SJSA1 (cell line): Measurements from ENCODE around the gene MAD1L1. TPM values are rescaled to one million over a fixed set of nuclear protein-coding genes. Genes with fewer than 3 reads are reported as not detected.

Experiments used
- DNase-seq, 2 experiments: peaks; one replicate each; pipeline ENCODE4 v3.0.0-alpha.2; 2015 to 2020; ENCODE audit warnings: low spot score in 2 of 2, low read depth in 1 of 2
- H3K27ac ChIP-seq: fragments of 250-450 bp; sonication (Bioruptor Pico); 2 replicates; pipeline ENCODE4 v1.5.1; 2020; ENCODE audit warnings: mild to moderate bottlenecking, moderate library complexity
- H3K27me3 ChIP-seq: fragments of 250-450 bp; sonication (Bioruptor Pico); replicated peaks from 2 replicates; pipeline ENCODE4 v1.5.1; 2020; ENCODE audit warnings: mild to moderate bottlenecking, moderate library complexity
- H3K36me3 ChIP-seq: fragments of 250-450 bp; sonication (Bioruptor Pico); 2 replicates; pipeline ENCODE4 v1.5.1; 2020; ENCODE audit warnings: mild to moderate bottlenecking
- H3K4me1 ChIP-seq: fragments of 250-450 bp; sonication (Bioruptor Pico); replicated peaks from 2 replicates; pipeline ENCODE4 v1.6.1; 2021; ENCODE audit warnings: mild to moderate bottlenecking
- H3K4me3 ChIP-seq: fragments of 250-450 bp; sonication (Bioruptor Pico); 2 replicates; pipeline ENCODE4 v1.5.1; 2020; ENCODE audit warnings: mild to moderate bottlenecking
- H3K9me3 ChIP-seq: fragments of 250-450 bp; sonication (Bioruptor Pico); replicated peaks from 2 replicates; pipeline ENCODE4 v1.5.1; 2020; ENCODE audit warnings: mild to moderate bottlenecking
- total RNA-seq: library from RNA; depleted of rRNA; stranded (reverse); fragments of >200 nt; shearing (Covaris generic); gene quantifications from 2 replicates; pipeline ENCODE4 v1.2.3, GENCODE V29; 2014

MAD1L1 gene
- total RNA-seq, 1 experiment from 2014 or later = 44.0 TPM

DNA sequence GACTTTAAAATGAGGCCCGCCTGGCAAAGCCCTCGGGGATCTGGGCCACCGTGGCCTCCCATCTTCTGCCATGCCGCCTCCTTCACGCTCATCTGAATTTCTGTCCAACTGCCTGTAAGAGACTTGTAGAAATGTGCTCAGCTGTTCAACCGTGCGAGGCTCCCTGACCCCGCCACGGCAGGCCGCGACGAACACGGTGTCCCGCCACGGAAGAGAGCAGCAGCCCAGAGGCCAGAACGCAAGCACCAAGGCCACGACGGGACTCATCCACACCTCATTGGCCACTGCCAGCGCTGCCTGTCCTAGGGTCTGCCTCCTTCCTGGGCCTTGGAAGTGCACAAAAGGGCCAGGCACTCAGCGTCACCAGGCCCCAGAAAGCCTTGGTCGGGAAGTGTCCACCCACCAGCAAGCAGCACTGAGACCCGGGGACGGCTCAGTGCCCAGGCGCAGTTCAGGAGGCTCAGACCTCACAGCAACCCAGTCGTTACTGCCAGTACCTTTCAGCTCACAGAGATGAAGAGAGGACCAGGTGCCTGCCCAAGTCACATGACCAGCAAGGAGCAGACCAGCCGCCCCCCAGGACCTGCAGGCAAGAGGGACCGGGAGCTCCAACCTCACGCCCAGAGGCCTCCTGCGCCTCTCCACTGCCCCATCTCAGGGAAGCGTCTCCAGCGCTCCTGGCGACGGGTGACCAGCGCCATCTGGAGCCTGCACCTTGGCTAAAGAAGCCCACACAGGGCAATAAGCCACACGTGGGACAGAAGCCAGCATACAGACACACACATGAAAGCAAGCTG is 85.9 kb downstream of the MAD1L1 start:
- DNase-seq = no peak
- Histone ChIP-seq H3K36me3 (peaks cover 45% of the 10 kb centered on the region), H3K27me3 (no peaks in the 10 kb centered on the region), H3K4me3 (no peak overlapping the region), H3K27ac (no peak overlapping the region), H3K4me1 (no peaks in the 10 kb centered on the region), H3K9me3 (no peaks in the 10 kb centered on the region)

DNA sequence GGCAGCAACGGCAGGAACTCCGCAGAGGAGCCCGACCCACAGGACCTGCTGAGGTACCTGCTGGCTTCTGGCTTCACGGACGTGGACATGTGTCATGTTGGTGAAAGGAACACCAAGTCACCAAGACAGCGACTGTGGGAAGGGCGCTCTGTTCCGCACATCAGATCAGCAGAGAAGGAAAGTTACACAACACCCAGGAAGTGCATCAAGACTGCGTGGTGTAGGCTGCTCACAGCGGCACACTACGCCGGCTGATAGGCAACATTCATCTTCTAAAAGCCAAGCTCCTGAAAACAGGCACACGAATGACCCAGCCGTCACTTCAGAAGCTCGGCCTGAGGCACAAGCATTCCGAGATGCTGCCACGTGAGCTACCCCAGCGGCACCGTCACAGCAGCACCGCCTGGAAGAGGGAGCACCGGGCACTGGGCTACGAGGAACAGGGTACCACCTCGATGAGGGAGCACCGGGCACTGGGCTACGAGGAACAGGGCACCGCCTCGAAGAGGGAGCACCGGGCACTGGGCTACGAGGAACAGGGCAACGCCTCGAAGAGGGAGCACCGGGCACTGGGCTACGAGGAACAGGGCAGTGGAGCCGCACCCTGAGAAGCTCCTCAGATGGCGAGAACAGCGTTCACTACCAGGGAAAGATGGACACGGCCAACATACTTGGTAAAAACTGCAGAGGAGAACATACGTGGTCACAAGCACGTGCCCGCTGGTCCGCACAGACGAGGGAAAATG is 86.7 kb downstream of the MAD1L1 start:
- H3K4me3 ChIP-seq = no peak overlapping the region
- H3K27me3 ChIP-seq = no peaks in the 10 kb centered on the region
- H3K4me1 ChIP-seq = no peaks in the 10 kb centered on the region
- DNase-seq = no peak
- peaks cover 45% of the 10 kb centered on the region for H3K36me3 ChIP-seq
- H3K27ac ChIP-seq = no peak overlapping the region
- H3K9me3 ChIP-seq = no peaks in the 10 kb centered on the region

DNA sequence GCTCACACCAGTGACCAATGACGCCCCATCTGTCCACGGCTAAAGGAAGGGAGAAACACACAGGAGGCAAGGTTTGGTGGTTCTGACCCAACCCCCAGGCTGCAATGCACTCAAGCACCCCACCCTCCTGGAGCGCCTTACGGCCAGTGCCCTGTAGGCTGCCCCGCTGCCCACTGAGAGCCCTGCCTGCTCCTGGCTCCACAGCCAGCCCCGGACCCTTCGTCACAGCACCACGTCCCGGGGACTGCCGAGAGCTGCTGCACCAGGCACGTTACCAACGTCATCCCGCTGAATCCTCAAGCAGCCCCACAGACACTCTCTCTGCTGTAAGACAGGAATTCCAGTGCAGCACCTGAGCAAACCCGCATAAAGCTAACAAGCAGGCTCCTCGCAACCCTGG is 87.8 kb downstream of the MAD1L1 start:
- Histone ChIP-seq H3K36me3 (peaks cover 45% of the 10 kb centered on the region), H3K9me3 (no peaks in the 10 kb centered on the region), H3K27ac (no peak overlapping the region), H3K4me3 (no peak overlapping the region), H3K27me3 (no peaks in the 10 kb centered on the region), H3K4me1 (no peaks in the 10 kb centered on the region)
- DNase-seq = no peak

DNA sequence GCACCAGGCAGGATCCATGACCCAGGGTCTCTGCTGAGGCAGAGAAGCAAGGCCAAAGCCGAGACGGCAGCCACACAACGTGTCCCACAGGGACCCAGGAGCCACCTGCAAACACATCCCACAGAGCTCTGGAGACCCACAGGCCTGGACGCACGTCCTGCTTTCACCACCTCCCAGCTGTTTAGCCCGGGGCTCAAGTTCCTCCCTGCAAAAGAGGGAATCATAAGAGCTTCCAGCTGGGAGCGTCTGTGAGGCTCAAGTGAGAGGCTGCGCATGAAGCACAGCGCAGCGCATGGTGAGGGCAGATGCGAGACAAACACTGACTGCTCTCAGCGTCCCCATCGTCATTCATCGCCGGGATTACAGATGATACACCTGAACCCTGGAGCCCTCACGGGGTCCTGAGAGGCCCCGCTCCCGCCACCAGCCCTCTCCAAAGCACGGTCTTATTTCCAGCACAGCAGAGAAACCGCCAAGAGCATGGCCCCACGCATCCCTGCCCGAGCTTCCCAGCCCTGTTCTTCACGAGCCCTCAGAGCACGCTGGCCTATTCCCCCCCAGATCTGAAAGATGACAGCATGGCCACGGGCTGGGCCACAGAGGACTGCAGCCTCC is 88.7 kb downstream of the MAD1L1 start:
- DNase-seq = no peak
- Histone ChIP-seq H3K4me1 (no peaks in the 10 kb centered on the region), H3K27ac (no peak overlapping the region), H3K36me3 (peaks cover 44% of the 10 kb centered on the region), H3K27me3 (no peaks in the 10 kb centered on the region), H3K4me3 (no peak overlapping the region), H3K9me3 (no peaks in the 10 kb centered on the region)

DNA sequence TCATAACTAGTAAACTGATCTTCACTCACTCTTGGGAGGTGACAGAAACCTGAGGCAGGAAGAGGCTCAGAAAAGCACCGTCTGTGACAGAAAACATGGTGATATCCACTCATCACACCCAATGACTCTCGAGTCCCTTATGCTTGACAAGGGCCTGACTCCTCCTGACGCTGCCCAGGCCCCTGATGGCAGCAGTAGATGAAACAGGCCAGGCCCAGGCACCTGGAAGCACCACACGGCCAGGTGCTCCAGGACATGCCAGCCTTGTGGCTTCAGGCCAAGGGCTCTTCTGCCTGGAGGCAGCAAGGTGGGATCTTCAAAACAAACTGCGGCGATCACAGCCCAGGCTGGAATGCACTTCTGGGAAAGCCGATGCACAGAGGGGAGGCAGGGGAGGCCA is 89.3 kb downstream of the MAD1L1 start:
- H3K36me3 ChIP-seq = peaks cover 42% of the 10 kb centered on the region
- H3K9me3 ChIP-seq = no peaks in the 10 kb centered on the region
- H3K4me1 ChIP-seq = no peaks in the 10 kb centered on the region
- H3K27me3 ChIP-seq = no peaks in the 10 kb centered on the region
- no peak for DNase-seq
- H3K27ac ChIP-seq = no peak overlapping the region
- H3K4me3 ChIP-seq = no peak overlapping the region

DNA sequence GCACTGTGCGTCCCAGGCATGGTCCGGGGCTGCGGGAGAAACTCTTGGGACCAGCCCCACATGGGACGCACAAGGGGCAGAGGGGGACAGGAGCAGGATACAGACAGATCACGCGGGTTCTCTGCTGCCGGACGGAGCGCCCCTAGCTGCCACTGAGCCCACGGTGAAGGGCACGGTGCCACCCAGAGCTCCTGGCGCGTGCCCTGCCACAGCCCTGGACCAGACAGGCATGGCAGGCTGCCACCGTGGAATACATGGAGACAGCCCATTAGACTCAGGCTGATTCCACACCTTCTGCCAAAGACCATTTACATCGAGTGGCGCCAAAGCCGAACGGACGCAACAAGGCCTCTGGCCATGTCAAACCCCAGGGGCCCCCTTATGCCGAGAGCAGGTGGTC is 90.4 kb downstream of the MAD1L1 start:
- H3K27me3 ChIP-seq = no peaks in the 10 kb centered on the region

DNA sequence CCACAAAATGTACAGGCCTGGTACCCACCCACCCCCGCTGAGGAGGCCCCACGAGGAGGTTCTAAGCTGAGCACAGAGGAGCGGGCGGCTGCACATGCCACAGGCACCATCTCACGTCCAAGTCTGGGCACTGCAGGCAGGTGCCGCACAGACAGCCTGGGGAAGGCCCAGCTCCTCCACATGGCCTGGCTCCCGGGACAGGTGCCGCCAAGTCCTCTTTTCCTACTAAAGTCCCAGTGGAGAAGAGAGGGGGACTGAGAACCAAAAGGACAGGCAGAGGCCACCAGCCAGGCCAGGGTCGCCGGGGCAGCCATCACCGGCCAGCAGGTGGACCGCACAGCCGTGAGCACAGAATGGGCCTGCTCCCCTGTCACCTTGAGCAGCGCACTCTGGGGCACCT is 91.1 kb downstream of the MAD1L1 start:
- Histone ChIP-seq H3K4me3 (no peak overlapping the region), H3K4me1 (no peaks in the 10 kb centered on the region), H3K27ac (no peak overlapping the region)

More for the DNA sequence above, 90.4 kb downstream of the MAD1L1 start:
- DNase-seq = no peak
- Histone ChIP-seq H3K9me3 (no peaks in the 10 kb centered on the region), H3K4me3 (no peak overlapping the region), H3K36me3 (peaks cover 41% of the 10 kb centered on the region), H3K27ac (no peak overlapping the region), H3K4me1 (no peaks in the 10 kb centered on the region)

DNA sequence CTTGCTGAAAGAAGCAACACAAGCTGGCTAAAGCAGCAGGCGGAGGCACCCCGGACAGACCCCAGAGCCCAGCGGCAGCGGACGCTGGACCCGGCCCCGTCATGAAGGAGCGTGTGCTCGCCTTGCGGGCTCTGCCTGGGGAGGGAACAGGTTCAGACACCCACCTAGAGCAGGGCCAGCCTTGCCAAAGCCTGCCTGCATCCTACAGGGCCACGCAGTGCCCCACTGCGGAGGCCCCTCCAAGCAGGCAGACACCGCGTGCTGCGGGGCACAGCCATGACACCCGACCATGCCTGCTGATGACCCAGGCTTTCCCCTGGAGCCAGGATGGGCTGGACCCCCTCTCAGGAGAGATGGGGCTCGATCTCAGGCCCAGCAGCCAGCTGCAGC is 91.7 kb downstream of the MAD1L1 start:
- DNase-seq = no peak

More for the DNA sequence above, 91.1 kb downstream of the MAD1L1 start:
- Histone ChIP-seq H3K27me3 (no peaks in the 10 kb centered on the region), H3K36me3 (peaks cover 34% of the 10 kb centered on the region), H3K9me3 (no peaks in the 10 kb centered on the region)
- DNase-seq = no peak

DNA sequence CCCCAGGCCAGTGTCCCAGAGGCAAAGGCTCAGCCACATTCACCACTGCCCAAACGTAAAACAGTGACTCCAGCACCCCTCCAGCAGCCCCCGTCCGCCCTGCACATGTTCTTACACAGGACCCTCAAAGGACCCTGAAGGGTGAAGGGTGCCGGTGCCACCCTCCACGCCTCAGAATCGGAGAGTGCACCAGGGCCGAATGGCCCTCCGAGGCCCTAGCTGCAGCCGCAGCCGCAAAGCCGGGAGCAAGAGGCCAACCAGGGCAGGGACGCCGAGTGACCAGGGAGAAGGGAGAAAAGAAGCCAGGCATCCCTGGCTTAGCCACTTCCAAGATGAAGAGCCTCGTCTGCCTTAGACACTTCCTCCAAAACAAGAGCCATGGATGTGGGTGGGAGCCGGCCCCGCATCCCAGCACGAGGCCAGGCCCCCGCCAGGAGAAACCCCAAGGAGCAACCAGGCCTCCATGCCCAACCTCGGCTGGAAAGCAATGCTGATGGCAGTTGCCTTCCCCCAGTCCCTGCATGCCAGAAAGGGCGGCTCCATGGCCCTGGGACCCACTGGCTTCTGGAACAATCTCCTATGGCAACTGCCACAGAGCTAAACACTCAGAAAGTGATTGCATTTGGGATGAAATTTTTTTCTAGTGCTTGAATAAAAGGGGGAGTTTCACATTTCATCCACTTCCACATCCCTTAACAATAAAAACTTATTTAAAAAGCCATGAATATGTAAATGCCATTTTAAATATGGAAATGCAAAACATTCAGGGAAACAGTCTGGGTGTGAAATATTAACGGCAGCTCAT is 92.3 kb downstream of the MAD1L1 start:
- Histone ChIP-seq H3K4me3 (no peak overlapping the region), H3K27ac (no peak overlapping the region), H3K4me1 (no peaks in the 10 kb centered on the region), H3K9me3 (no peaks in the 10 kb centered on the region), H3K36me3 (peaks cover 27% of the 10 kb centered on the region), H3K27me3 (no peaks in the 10 kb centered on the region)
- no peak for DNase-seq

More for the DNA sequence above, 91.7 kb downstream of the MAD1L1 start:
- no peaks in the 10 kb centered on the region for H3K27me3 ChIP-seq
- H3K4me3 ChIP-seq = no peak overlapping the region
- peaks cover 33% of the 10 kb centered on the region for H3K36me3 ChIP-seq
- no peaks in the 10 kb centered on the region for H3K9me3 ChIP-seq
- H3K27ac ChIP-seq = no peak overlapping the region
- no peaks in the 10 kb centered on the region for H3K4me1 ChIP-seq

DNA sequence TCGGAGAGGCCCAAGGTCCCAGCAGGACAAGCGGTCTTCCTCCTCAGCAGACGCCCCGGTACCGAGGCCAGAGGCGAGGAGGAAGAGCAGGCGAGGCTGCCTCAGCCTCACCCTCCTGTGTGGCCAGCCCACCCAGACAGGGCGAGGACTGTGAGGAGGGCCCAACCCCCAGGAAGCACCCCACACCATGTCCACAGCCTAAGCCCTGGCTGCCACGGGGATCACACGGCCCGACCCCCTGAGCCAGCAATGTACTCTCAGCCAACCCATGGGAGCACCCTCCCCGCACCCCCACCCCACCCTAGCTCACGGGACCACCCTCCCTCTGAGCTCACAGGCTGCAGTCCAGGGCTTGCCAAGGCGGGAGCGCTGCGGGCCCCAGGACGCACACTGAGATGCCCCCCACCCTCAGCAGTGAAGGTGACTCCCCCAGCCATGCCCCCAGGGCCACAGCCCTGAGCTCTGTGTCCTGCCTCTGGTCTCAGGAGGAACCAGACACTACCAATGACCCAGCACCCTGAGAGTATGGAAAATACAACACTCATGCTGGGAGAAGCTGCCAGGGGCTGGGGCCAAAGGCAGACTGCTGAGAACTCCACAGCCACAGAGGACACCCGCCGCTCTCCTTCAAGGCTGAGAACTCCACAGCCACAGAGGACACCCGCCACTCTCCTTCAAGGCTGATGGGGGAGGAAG is 93.6 kb downstream of the MAD1L1 start:
- Histone ChIP-seq H3K27me3 (no peaks in the 10 kb centered on the region), H3K27ac (no peak overlapping the region), H3K4me3 (no peak overlapping the region), H3K36me3 (peaks cover 16% of the 10 kb centered on the region), H3K9me3 (no peaks in the 10 kb centered on the region), H3K4me1 (no peaks in the 10 kb centered on the region)
- no peak for DNase-seq

DNA sequence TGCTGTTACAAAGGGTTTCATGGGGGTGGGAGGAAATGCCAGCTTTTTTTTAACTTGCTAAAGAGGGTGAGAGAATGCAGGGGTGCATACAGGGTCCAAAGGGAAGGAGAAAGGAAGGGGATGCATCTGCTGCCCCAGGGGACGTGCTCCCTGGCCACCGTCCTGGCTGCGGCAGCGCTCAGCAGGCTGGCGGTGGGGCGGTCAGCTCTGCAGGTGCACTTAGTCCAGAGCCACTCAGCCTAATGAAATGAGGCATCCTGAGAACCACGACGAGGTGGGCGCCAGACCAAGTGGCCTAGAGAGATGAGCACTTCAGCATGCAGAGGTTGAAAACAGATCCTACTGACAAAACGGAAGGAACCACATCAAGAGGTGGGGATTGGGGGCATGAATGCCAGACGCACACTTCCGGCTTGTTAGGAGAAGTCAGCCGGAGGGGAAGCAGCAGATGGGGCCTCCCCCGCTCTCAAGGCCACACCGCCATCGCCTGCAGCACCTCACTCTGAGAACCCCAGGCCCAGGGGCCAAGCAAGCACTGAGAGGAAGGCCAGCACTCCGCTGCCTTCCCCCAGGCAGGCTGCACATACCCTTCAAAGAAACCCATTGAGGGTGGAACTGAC is 94.5 kb downstream of the MAD1L1 start:
- no peak overlapping the region for H3K27ac ChIP-seq
- no peaks in the 10 kb centered on the region for H3K4me1 ChIP-seq
- peaks cover 8% of the 10 kb centered on the region for H3K36me3 ChIP-seq
- DNase-seq = no peak
- H3K4me3 ChIP-seq = no peak overlapping the region
- H3K27me3 ChIP-seq = no peaks in the 10 kb centered on the region
- no peaks in the 10 kb centered on the region for H3K9me3 ChIP-seq

DNA sequence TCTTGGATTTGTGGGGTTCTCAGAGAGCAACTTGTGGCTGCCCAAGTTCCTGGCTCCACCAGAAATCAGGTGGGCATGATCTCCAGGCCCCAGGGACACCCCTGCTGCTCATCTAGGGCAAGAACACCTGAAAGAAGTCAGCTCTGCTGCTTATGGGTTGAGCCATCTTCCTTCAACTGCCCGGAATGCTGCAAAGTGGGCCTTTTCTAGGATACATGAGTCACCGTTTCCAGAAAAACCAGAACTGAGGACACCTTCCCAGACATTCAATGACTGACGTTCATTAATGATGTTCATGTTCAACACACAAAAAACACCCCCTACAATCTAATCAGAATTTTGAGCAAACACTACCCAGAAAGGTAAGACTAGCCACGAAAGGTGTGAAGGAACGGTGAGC is 98.0 kb downstream of the MAD1L1 start:
- H3K36me3 ChIP-seq = peaks cover 5% of the 10 kb centered on the region; the same call in 1 of the 2 replicates
- H3K27me3 ChIP-seq = no peaks in the 10 kb centered on the region
- H3K27ac ChIP-seq = no peak overlapping the region
- no peak for DNase-seq
- H3K4me1 ChIP-seq = no peaks in the 10 kb centered on the region
- H3K9me3 ChIP-seq = no peaks in the 10 kb centered on the region
- no peak overlapping the region for H3K4me3 ChIP-seq

DNA sequence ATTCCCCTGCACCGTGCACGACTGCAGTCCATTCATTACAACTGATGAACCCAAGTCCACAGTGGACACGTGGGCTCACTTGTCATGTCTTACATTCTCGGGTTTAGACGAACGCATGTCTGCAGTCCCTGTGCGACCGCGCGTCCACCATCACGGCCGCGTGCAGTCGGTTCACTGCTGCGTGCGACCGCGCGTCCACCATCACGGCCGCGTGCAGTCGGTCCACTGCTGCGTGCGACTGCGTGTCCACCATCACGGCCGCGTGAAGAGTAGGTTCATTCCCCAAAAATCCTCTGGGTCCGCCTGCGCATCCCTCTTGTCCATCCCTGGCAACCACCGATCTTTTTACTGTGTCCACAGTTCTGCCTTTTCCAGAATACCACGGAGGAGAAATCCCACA is 100.5 kb downstream of the MAD1L1 start:
- no peaks in the 10 kb centered on the region for H3K9me3 ChIP-seq
- no peak overlapping the region for H3K4me3 ChIP-seq
- H3K36me3 ChIP-seq = no peaks in the 10 kb centered on the region
- H3K27me3 ChIP-seq = no peaks in the 10 kb centered on the region
- DNase-seq = no peak
- H3K27ac ChIP-seq = no peak overlapping the region
- H3K4me1 ChIP-seq = no peaks in the 10 kb centered on the region
